ENCODE results near the gene TFCP2. TPM values are rescaled to one million over a fixed set of nuclear protein-coding genes. Genes with fewer than 3 reads are reported as not detected.
"Not testable (repeated sequence)": the region's sequence is repeated elsewhere in the genome, so short reads cannot be mapped to it uniquely, and the experiment has no call there.

Gene TFCP2
- total RNA-seq = 8.9 and 14.1 TPM in 2 replicates

- DNase-seq (ENCODE audit: low read depth in 2 of 2) = peak; percentile 99
These were observed at the start of gene TFCP2 for GRCh38 chr12:51172515-51173431. TSS of gene TFCP2 (minus strand) at chr12:51173135. CDS start at chr12:51172422, 713 bp downstream.

- DNase-seq (ENCODE audit: low read depth in 2 of 2) = peak; percentile 38 to 69
These were observed 49.5 kb upstream of the TFCP2 start for GRCh38 chr12:51222461-51222860.

- DNase-seq (ENCODE audit: low read depth in 2 of 2) = not testable (repeated sequence)
These were observed 46.9 kb upstream of the TFCP2 start for GRCh38 chr12:51219857-51220256.

DNA sequence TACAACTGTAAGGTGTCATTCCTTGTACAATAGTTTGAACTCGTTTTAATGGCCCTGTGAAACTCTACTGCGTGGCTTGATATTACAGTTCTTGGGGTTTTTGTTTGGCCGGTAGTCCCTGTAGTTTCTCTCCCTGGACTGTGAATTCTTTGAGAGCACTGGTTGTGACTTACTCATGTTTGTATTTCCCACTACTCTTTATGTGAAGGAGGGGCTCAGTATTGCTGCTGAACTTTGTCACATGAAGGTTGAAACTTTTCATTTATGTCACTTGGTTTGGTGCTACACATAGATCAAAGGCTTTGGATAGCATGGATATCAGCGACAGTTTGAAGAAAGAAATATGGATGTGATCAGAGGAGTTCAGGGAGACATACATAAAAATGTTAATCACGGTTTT is 46.4 kb upstream of the TFCP2 start:
- no peak for DNase-seq (ENCODE audit: low read depth in 2 of 2)

DNA sequence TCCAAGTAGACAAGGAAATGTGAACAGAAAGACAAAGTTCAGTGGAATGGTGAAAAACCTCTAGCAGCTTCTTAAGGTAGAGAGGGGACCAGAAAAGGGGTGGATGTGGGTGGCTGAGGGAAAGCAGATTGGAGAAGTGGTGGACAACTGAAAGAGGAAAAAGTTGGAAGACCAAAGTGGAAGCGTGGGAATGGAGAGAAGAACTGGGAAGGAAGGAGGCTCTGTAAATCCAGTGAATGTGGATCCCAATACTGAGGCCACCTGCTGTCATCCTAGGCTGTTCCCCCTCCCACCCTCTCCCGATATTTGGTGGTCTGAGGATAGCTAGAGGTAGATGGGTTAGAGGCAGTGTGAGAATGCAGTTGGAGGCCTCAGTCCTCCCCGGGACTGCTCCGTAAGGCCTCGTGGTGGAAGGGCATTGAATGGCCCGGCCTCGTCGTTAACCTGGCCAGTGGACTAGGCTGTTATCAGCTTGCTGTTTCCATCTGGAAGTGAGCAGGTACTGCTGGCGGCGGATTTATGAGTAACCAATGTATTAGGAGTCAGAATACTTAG is 45.7 kb upstream of the TFCP2 start:
- peak; percentile 41 to 52 for DNase-seq (ENCODE audit: low read depth in 2 of 2)

GRCh38 chr12:51217968-51218606 is 45.2 kb upstream of the TFCP2 start, which contains the start of gene POU6F1:
TSS of gene POU6F1 (minus strand) at chr12:51218062. CDS start at chr12:51206836, 11,226 bp downstream.
- peak; percentile 87 to 89 for DNase-seq (ENCODE audit: low read depth in 2 of 2)

DNA sequence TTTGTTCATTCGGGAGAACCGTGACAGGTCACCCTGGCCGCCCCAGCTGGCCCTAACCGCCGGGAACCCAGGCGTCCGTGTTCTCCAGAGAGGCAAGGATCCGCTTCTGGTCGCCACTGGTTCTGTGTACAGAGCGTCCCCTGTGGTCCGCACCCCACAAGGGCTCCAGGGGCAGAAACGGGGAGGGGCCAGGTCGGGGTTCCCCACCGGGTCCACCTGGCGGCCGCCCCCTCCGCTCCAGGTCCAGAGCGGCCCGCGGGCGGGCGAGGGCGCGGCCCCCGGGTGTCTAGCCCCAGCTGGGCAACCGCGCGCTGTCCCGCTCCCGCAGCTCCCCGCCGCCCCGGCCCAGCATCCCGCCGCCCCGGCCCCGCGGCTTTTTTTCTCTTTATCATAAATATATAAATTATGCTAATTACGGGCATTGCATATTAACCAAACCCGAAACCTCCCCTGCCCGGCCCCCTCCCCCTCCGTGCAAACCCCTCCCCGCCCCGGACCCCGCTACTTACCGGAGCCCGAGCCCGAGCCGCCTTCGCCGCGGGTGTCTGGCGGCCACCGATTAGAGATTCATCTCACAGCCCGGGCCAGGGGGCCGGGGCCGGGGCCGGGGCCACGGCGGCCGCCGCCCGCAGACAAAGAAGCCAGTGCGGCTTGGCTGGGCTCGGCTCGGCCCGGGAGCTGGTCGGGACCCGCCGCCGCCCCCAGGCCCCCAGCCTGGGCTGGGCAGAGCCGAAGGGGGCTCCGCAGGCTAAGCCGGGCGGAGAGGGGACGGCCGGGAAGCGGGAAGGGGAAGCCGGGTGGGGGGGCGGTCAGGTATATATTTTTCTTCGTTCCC is 44.4 kb upstream of the TFCP2 start:
- DNase-seq (ENCODE audit: low read depth in 2 of 2) = peak; percentile 46 to 58

DNA sequence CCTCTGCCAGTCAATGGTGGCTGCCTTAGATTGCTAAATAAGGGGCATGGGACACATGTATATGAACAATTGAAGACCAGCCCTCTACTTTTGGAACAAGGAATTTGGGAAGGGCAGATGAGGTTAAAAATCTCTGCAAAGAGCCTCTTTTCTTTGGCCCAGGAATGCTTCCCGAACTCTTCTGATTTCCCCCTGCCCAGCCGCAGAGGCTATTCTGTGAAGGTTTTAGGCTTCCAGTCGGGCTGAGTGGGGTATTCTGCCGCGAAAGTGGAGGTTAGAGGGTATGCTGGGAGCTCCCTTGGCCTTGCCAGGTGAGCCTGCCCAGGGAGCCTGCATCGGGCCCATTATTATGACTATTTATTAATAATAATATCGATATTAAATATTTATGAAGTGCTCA is 43.7 kb upstream of the TFCP2 start:
- no peak for DNase-seq (ENCODE audit: low read depth in 2 of 2)

GRCh38 chr12:51214895-51215294 is 42.0 kb upstream of the TFCP2 start:
- DNase-seq (ENCODE audit: low read depth in 2 of 2) = no peak

GRCh38 chr12:51210690-51211395 is 37.9 kb upstream of the TFCP2 start:
- DNase-seq (ENCODE audit: low read depth in 2 of 2) = no peak

DNA sequence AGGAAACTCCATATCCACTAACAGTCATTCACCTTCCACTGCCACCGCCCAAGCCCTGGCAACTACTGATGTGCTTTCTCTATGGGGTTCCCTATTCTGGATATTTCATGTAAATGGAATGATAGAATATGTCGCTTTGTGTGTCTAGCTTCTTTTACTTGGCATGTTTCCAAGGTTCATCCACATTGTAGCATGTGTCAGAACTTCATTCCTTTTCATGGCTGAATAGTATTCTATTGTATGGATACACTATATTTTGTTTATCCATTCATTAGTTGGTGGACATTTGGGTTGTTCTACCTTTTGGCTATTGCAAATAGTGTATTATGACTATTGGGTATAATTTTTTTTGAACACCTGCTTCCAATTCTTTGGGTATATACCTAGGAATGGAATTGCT is 36.3 kb upstream of the TFCP2 start:
- no peak for DNase-seq (ENCODE audit: low read depth in 2 of 2)

DNA sequence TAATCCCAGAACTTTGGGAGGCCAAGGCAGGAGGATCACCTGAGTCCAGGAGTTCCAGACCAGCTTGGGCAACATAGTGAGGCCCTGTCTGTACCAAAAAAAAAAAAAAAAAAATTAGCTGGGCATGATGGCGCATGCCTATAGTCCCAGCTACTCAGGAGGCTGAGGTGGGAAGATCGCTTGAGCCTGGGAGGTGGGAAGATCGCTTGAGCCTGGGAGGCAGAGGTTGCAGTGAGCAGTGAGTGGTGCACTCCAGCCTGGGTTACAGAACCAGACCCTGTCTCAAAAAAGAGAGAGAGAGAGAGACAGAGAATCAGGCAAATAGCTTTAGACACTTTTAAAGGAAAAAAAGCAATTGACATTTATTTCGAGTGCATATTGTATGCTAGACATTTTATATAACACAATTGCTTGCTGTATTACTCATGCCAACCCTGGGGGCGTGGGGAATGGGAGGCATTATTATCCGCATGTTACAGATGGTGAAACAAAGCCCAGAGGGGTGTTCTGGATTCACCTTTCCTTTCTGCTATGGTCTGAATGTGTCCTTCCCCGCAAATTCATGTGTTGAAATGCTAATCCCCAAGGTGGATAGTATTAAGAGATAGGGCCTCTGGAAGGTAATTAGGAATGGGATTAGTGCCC is 35.2 kb upstream of the TFCP2 start:
- no peak for DNase-seq (ENCODE audit: low read depth in 2 of 2)

DNA sequence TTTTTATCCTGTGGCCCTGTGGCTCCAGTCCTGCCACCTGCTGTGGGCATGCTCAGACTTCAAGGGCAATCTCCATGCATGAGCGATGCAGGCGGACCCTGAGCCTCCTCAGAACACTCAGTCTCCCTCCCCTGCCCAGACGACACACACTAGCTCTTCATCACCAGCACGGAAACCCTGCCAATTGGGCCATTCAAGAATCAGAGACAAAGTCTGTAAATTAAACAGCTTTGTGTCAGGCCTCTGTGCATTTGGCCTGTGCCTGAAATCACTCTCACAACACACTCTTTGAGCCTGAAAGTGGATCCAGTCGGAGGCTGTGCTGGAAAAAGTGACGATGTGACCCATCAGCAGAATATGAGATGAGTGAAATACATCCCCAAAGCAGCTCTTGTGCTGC is 32.4 kb upstream of the TFCP2 start:
- DNase-seq (ENCODE audit: low read depth in 2 of 2) = no peak

- DNase-seq (ENCODE audit: low read depth in 2 of 2) = peak in 1 of 2 donors; percentile 25
These were observed 29.8 kb upstream of the TFCP2 start for GRCh38 chr12:51202718-51203117.

DNA sequence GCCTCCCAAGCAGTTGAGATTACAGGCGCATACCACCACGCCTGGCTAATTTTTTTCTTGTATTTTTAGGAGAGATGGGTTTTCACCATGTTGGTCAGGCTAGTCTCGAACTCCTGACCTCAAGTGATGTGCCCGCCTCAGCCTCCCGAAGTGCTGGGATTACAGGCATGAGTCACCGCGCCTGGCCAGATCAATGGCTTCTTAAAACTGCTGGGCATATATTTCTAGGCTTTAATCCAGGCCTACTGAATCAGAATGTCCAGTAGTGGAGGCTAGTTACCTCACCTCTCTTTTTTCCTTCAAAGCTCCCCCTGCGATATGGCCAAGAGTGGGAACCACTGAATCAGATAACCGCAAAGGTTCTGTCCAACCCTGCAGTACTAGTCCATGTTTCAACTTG is 27.9 kb upstream of the TFCP2 start:
- DNase-seq (ENCODE audit: low read depth in 2 of 2) = no peak

- no peak for DNase-seq (ENCODE audit: low read depth in 2 of 2)
These were observed 27.2 kb upstream of the TFCP2 start for GRCh38 chr12:51200156-51200555.

DNA sequence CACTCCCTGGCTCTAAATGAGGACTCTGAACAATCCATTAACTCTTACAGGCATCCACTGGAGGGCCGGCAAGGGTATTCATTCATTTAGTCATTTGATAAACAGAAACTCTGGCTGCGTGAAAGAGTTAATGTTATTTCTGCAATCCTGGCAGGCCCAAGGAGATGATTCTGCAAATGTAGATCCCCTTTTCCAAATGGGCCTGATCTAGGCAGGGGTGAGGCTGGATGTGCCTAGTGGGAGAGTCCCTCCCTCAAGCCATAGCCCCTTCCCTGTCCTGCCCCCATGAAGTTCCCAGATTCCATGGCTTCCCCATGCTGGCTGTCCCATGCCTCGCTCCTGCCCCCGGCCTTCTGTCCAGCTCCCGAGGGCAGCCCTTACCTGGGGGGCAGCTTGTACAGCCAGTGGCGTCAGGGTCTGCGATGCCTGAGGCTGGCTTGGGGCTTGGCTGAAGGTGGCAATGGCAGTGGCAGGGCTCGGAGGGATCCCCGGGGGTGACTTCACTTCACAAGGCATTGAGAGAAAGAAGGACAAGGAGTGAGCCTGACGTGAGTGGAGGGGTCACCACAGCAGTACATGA is 26.5 kb upstream of the TFCP2 start:
- DNase-seq (ENCODE audit: low read depth in 2 of 2) = no peak

DNA sequence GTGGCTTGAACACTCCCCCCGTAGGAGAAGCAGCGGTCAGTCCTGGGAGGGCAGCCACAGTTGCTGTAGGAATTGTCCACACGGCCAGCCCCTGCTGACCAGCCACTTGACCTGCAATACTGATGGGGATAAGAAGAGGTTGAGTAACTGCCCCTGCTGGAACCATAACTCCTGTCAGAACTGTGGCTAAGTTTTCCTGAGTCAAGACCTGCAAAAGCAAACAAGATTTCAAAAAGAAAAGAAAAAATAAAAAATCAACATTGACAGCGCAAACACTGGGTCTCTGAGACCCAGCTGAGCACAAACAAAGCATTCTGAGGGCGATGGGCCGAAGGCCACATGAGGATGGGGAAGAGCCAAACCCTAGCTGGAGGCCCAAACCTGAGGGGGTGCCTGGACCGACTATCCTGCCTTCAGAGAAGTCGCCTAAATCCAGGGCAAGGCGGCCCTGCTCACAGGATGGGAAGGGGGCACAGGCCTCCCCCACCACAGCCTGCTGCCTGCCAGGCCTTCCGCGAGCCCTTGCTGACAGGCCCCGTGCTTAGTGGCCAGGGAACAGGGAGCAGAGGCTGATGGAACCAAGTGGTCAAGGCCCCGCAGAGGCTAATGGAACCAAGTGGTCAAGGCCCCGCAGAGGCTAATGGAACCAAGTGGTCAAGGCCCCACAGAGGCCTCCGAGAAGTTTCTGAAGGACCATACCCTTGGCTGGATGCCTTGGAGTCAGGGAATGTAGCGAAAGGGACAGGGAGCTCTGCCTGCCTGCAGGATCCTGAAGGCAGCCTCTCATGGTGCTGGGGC is 25.8 kb upstream of the TFCP2 start:
- DNase-seq (ENCODE audit: low read depth in 2 of 2) = no peak

Measured in lung microvascular endothelial cell (primary cell).